Colonic mucosa (tissue), 4 donors: ENCODE measurements around the gene GLRB. TPM values are rescaled to one million over a fixed set of nuclear protein-coding genes. Genes with fewer than 3 reads are reported as not detected.
"Not testable (repeated sequence)": the region's sequence is repeated elsewhere in the genome, so short reads cannot be mapped to it uniquely, and the experiment has no call there.

Experiments
- DNase-seq: peaks from one replicate; pipeline ENCODE4 v3.0.0-alpha.2; 2020
- H3K27ac ChIP-seq: fragments of 200-600 bp; one replicate; pipeline ENCODE4 v1.8.0; 2021
- H3K27me3 ChIP-seq: fragments of 200-600 bp; one replicate; pipeline ENCODE4 v1.8.0; 2021
- H3K36me3 ChIP-seq: fragments of 200-600 bp; one replicate; pipeline ENCODE4 v1.8.0; 2021
- H3K4me1 ChIP-seq: fragments of 200-600 bp; one replicate; pipeline ENCODE4 v1.8.0; 2021; ENCODE audit warnings: mild to moderate bottlenecking
- H3K4me3 ChIP-seq: fragments of 200-600 bp; one replicate; pipeline ENCODE4 v1.8.0; 2021
- H3K9ac ChIP-seq, 2 donors: one replicate each; pipeline ENCODE4 v1.7.0; 2013; ENCODE audit warnings: control low read depth in 2 of 2, low read depth in 2 of 2, low read length in 2 of 2
- H3K9me3 ChIP-seq: fragments of 200-600 bp; one replicate; pipeline ENCODE4 v1.8.0; 2021
- CTCF ChIP-seq: fragments of 200-600 bp; IDR thresholded peaks from one replicate; pipeline ENCODE4 v1.8.0; 2022; ENCODE audit warnings: antibody characterized with exemption, mild to moderate bottlenecking
- intact Hi-C: fragments of 100-400 bp; cut with DNase I; formaldehyde crosslinking; loops from one replicate; pipeline ENCODE4 v1.14.1; 2022
- total RNA-seq, 2 donors: library from RNA; stranded (reverse); fragmentation: NEBNext Ultra II Directional in 1 of 2; extraction: Animal tissue kit (Norgen Biotek cat#: 25700) in 1 of 2; gene quantifications; one replicate each; pipeline ENCODE4 v1.2.1, GENCODE V29; 2021
- donor health status: healthy.
- donor health status: DM: no; HTN: no; CAD: no.
- donor health status: DM: no; HTN: no; CAD: no.

The GLRB gene
- total RNA-seq, 2 donors from 2014 or later, result 0.37 to 0.42 TPM

- no peak overlapping the region for H3K4me3 ChIP-seq
- intact Hi-C loops, result loop anchor here (10.0 kb wide), 1 partner anchor 573 kb away; no protein-coding TSS in a partner anchor
- no peaks in the 10 kb centered on the region for H3K36me3 ChIP-seq
- no peak for TF ChIP-seq CTCF
- no peak overlapping the region for H3K27ac ChIP-seq
- no peaks in the 10 kb centered on the region for H3K27me3 ChIP-seq
- no peak for DNase-seq
- H3K4me1 ChIP-seq, result no peaks in the 10 kb centered on the region
- no peaks in the 10 kb centered on the region for H3K9me3 ChIP-seq
- no peak overlapping the region for H3K9ac ChIP-seq
Measured at GRCh38 chr4:157048248-157048647, 27.7 kb upstream of the GLRB start.

- intact Hi-C loops, result no loop called here
- Histone ChIP-seq H3K27me3 (no peaks in the 10 kb centered on the region), H3K9ac (no peak overlapping the region), H3K4me3 (no peak overlapping the region), H3K36me3 (no peaks in the 10 kb centered on the region), H3K4me1 (no peaks in the 10 kb centered on the region), H3K27ac (no peak overlapping the region), H3K9me3 (no peaks in the 10 kb centered on the region)
- no peak for TF ChIP-seq CTCF
- DNase-seq, result no peak
Measured at GRCh38 chr4:157050561-157050960, 25.4 kb upstream of the GLRB start.

- Histone ChIP-seq H3K27me3 (no peaks in the 10 kb centered on the region), H3K9ac (no peak overlapping the region), H3K9me3 (no peaks in the 10 kb centered on the region), H3K27ac (no peak overlapping the region), H3K4me3 (no peak overlapping the region), H3K4me1 (no peaks in the 10 kb centered on the region), H3K36me3 (no peaks in the 10 kb centered on the region)
- no peak for DNase-seq
- TF ChIP-seq CTCF, result no peak
- intact Hi-C loops, result no loop called here
Measured at GRCh38 chr4:157052429-157053040, 23.4 kb upstream of the GLRB start.

- H3K27me3 ChIP-seq, result no peaks in the 10 kb centered on the region
- H3K27ac ChIP-seq, result no peak overlapping the region
- intact Hi-C loops, result no loop called here
- TF ChIP-seq CTCF, result no peak
- H3K36me3 ChIP-seq, result no peaks in the 10 kb centered on the region
- no peak overlapping the region for H3K9ac ChIP-seq
- no peak overlapping the region for H3K4me3 ChIP-seq
- no peaks in the 10 kb centered on the region for H3K9me3 ChIP-seq
- no peak for DNase-seq
- no peaks in the 10 kb centered on the region for H3K4me1 ChIP-seq
Measured at GRCh38 chr4:157057218-157057617, 18.7 kb upstream of the GLRB start.

- H3K9me3 ChIP-seq, H3K4me1 ChIP-seq, H3K27ac ChIP-seq, H3K4me3 ChIP-seq, H3K9ac ChIP-seq, DNase-seq, H3K36me3 ChIP-seq, intact Hi-C loops, H3K27me3 ChIP-seq: not testable (repeated sequence)
Measured at GRCh38 chr4:157058899-157059298, 17.1 kb upstream of the GLRB start.

GRCh38 chr4:157072002-157072401, 3.9 kb upstream of the GLRB start:
- intact Hi-C loops, result no loop called here
- Histone ChIP-seq H3K4me1 (no peaks in the 10 kb centered on the region), H3K36me3 (no peaks in the 10 kb centered on the region), H3K9ac (no peak overlapping the region), H3K27ac (no peak overlapping the region), H3K4me3 (no peak overlapping the region), H3K9me3 (no peaks in the 10 kb centered on the region), H3K27me3 (peaks cover 5% of the 10 kb centered on the region)
- TF ChIP-seq CTCF, result no peak
- no peak for DNase-seq
